Right cardiac atrium (tissue), 5 donors: ENCODE results near the gene TNFRSF25. TPM values are rescaled to one million over a fixed set of nuclear protein-coding genes. Genes with fewer than 3 reads are reported as not detected.

Source experiments
- ATAC-seq, 2 donors: fragments of 200-7000 bp; cut with Tn5 transposase; one replicate each; pipeline versions ENCODE4 v1.8.0 to v1.9.1; 2020; ENCODE audit warnings: moderate library complexity in 2 of 2, mild to moderate bottlenecking in 1 of 2
- DNase-seq, 3 donors: peaks; one replicate each; pipeline ENCODE4 v3.0.0-alpha.2; 2020
- H3K27ac ChIP-seq: one replicate; pipeline ENCODE4 v1.5.1; 2013; ENCODE audit warnings: mild to moderate bottlenecking, low read length, control low read depth, moderate library complexity
- H3K27me3 ChIP-seq: one replicate; pipeline ENCODE4 v1.6.1; 2013; ENCODE audit not compliant: control insufficient read depth, insufficient read depth
- H3K4me1 ChIP-seq: one replicate; pipeline ENCODE4 v1.6.1; 2013; ENCODE audit warnings: low read length; ENCODE audit not compliant: control insufficient read depth, insufficient read depth
- H3K4me3 ChIP-seq: one replicate; pipeline ENCODE4 v1.5.1; 2013; ENCODE audit warnings: low read length, control low read depth
- H3K9me3 ChIP-seq: one replicate; pipeline ENCODE4 v1.6.1; 2013; ENCODE audit warnings: low read length; ENCODE audit not compliant: control insufficient read depth
- WGBS: extraction: QIAGEN DNeasy Blood & Tissue Kit; methylation state at CpG from one replicate; pipeline ENCODE4 v1.1.7; 2013; 5-methylcytosine and 5-hydroxymethylcytosine counted together
- intact Hi-C, 4 donors: fragments of 100-400 bp; cut with DNase I; formaldehyde crosslinking; loops; one replicate each; pipeline versions ENCODE4 v1.11.0 to v1.14.0; 2022 to 2023
- polyA plus RNA-seq: library from polyadenylated mRNA; stranded (reverse); fragments of 200-250 nt; gene quantifications from one replicate; pipeline ENCODE4 v1.2.3, GENCODE V29; 2013
- total RNA-seq, 4 donors: library from RNA; stranded (reverse); fragmentation: NEBNext Ultra II Directional; extraction: Animal tissue kit (Norgen Biotek cat#: 25700); gene quantifications; one replicate each; pipeline ENCODE4 v1.2.1, GENCODE V29; 2021
- donor health status: healthy with polysubstance abuse.
- donor health status: DM: no; HTN: yes; CAD: no.
- donor health status: DM: no; HTN: no; CAD: no.
- donor health status: DM: no; HTN: yes; CAD: no; lungs with severe emphysema.
- donor health status: DM: yes; HTN: yes; CAD: no.

Gene TNFRSF25
- total and polyA plus RNA-seq, 5 donors = 4.4 to 6.6 (median 5.7) TPM

GRCh38 chr1:6501279-6501813 is 35.4 kb upstream of the TNFRSF25 start:
- Histone ChIP-seq H3K4me3 (no peak overlapping the region), H3K27ac (no peak overlapping the region), H3K4me1 (peaks cover 5% of the 10 kb centered on the region), H3K9me3 (no peaks in the 10 kb centered on the region), H3K27me3 (no peaks in the 10 kb centered on the region)
- ATAC-seq (no peak), DNase-seq (no peak)
- intact Hi-C loops = no loop called here
- 70% methylated on average over 10 of the region's 10 CpGs for WGBS

DNA sequence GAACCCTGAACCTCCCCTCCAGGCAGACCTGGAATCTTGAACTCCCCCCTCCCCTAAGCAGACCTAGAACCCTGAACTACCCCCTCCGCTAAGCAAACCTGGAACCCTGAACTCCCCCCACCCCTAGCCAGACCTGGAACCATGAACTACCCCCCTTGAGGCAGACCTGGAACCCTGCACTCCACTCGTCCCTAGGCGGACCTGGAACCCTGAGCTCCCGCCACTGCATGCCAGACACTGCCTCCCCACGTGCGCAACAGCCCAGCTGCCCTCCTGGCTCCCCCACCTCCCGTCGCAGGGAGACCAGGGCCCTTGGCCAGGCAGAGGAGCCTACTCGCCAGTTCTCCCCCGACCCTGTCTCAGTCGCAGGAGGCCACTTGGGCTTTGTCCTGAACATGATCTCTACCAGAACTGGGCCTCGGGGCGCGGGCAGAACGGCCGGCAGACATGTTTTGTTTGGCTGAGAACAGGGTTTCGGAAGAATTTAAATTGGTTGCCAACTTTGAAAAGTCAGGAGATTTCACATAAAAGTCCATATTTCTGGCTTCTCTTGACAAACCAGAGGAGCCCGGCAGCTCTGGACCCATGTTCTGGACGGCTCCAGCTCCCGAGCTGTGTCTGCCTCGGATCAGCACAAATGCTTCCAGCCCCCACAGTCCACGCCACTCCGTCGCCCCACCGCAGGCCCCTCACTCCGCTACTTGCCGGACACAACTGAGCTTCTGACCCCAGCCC is 34.7 kb upstream of the TNFRSF25 start:
- peaks cover 5% of the 10 kb centered on the region for H3K4me1 ChIP-seq
- H3K9me3 ChIP-seq = no peaks in the 10 kb centered on the region
- 62% methylated on average over 27 of the region's 27 CpGs for WGBS
- DNase-seq (peak; percentile 60 to 90 (median 89)), ATAC-seq (peak; percentile 28 to 38)
- no peak overlapping the region for H3K27ac ChIP-seq
- intact Hi-C loops = no loop called here
- no peaks in the 10 kb centered on the region for H3K27me3 ChIP-seq
- no peak overlapping the region for H3K4me3 ChIP-seq

DNA sequence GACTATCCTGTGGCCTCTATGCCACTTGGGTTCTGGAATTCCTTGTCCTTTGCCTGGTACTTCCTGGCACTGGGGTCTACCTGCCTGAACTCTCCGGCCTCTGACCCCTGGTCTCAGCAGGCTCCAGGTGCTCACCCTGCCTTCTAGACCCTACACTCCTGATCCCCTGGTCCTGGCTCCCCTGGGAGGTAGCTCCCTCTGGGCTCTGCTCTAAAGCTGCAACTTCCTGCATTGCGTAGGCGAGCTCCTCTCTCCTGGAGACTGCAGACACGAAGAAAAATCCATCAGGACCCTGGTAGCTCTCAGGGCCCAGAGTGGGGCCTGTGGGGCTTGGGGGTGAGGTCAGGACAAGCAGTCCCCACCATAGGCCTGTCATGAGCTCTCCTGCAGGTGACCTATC is 33.3 kb upstream of the TNFRSF25 start:
- Histone ChIP-seq H3K27ac (no peak overlapping the region), H3K4me1 (peaks cover 5% of the 10 kb centered on the region), H3K9me3 (no peaks in the 10 kb centered on the region), H3K27me3 (no peaks in the 10 kb centered on the region), H3K4me3 (no peak overlapping the region)
- DNase-seq (no peak), ATAC-seq (no peak)
- WGBS = 81% methylated on average over 4 of the region's 4 CpGs
- intact Hi-C loops = no loop called here

- Histone ChIP-seq H3K27me3 (no peaks in the 10 kb centered on the region), H3K27ac (no peak overlapping the region), H3K4me1 (peaks cover 5% of the 10 kb centered on the region), H3K9me3 (no peaks in the 10 kb centered on the region), H3K4me3 (no peak overlapping the region)
- ATAC-seq = peak in 1 of 2 donors; percentile 1
- intact Hi-C loops = no loop called here
- WGBS = 61% methylated on average over 13 of the region's 13 CpGs
- DNase-seq = no peak
Observed at GRCh38 chr1:6498576-6499111, 32.7 kb upstream of the TNFRSF25 start.

DNA sequence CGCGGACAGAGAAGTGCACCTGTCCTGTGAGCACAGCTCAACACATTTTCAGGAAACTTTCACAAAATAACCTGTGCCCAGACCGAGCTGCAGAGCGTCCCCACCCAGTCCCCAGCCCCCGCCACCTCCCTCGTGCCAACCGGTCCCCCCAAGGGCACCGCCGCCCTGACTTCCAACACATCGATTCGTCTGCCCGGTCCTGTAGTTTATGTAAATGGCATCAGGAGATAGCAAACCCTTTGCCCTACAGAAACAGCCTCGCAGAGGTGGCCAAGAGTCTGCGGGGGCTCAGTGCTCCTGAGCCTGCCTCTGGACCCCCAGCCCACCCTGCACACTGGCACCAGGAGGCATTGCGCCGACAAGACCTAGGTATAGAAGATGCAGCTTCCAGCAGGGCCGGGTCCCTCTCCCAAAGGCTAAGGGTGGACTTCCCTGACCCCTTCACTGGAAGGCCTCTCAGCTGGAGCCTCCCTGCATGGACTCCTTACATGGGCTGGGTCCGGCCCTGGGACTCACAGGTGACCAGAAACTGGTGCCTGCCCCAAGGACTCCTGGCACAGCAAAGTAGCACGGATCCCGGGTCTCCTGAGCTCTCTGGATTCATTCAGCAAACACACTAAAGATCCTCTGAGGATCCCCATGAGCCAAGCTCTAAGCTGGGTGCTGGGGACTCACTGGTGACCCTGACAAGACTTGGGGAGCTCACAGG is 32.0 kb upstream of the TNFRSF25 start:
- intact Hi-C loops = no loop called here
- no peaks in the 10 kb centered on the region for H3K27me3 ChIP-seq
- WGBS = 48% methylated on average over 20 of the region's 20 CpGs
- H3K4me1 ChIP-seq = peaks cover 5% of the 10 kb centered on the region
- H3K27ac ChIP-seq = no peak overlapping the region
- peak overlapping the region; percentile 81 for H3K4me3 ChIP-seq
- ATAC-seq (no peak), DNase-seq (no peak)
- no peaks in the 10 kb centered on the region for H3K9me3 ChIP-seq

DNA sequence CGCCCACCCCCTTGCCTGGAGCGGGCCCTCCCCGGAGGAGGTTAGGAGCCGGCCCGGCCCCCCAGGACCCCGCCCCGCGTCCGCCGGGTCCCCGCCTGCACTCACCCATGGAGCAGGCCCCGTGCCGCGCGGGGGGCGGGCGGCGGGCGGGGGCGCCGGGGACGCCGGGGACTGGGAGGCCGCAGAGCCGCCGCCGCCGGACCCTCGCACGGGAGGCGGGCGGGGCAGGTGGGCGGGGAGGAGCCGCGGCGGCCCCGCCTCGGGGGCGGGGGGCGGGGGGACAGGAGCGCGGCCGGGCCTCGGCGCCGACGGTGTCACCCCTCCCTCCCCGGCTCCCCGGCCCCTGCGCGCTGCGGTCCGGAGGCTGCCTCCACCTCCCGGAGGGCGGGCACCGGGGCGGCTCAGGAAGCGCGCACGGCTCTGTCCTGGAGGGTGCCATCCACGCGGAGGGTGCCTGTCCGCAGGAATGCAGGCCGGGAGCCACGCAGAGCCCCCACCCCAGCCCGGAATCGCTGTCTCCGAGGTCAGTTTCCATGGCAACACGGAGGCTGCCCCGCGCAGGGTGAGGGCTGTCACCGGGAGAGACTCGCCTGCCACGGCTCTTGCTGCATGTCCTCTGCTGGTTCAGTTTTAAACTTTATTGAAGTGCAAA is 31.4 kb upstream of the TNFRSF25 start:
- peak; percentile 30 to 41 for ATAC-seq
- peak overlapping the region; percentile 81 for H3K4me3 ChIP-seq
- under 1% methylated on average over 74 of the region's 74 CpGs for WGBS
- peak; percentile 52 to 86 (median 86) for DNase-seq
- no peak overlapping the region for H3K27ac ChIP-seq
- H3K27me3 ChIP-seq = no peaks in the 10 kb centered on the region
- peaks cover 5% of the 10 kb centered on the region for H3K4me1 ChIP-seq
- no peaks in the 10 kb centered on the region for H3K9me3 ChIP-seq
- intact Hi-C loops = no loop called here

DNA sequence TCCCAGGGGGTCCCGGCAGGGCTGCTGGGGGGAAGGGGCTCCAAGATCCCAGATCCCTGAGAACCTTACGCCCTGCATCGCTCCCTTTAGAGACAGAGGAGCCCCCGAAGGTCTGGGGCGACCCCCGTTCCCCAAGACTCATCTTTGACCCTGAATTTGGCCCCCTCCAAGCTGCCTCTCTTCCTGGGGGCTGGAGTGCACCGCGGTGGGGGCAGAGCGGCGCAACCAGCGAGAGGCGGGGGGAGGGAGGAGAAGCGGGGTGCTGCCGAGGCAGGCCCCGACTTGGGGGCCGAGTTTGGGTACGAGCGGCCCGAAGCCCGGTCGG is 30.9 kb upstream of the TNFRSF25 start:
- Histone ChIP-seq H3K27ac (no peak overlapping the region), H3K4me1 (peaks cover 5% of the 10 kb centered on the region), H3K4me3 (peak overlapping the region; percentile 81), H3K9me3 (no peaks in the 10 kb centered on the region), H3K27me3 (no peaks in the 10 kb centered on the region)
- no peak for ATAC-seq
- 6% methylated on average over 21 of the region's 21 CpGs for WGBS
- DNase-seq = no peak
- intact Hi-C loops = no loop called here

DNA sequence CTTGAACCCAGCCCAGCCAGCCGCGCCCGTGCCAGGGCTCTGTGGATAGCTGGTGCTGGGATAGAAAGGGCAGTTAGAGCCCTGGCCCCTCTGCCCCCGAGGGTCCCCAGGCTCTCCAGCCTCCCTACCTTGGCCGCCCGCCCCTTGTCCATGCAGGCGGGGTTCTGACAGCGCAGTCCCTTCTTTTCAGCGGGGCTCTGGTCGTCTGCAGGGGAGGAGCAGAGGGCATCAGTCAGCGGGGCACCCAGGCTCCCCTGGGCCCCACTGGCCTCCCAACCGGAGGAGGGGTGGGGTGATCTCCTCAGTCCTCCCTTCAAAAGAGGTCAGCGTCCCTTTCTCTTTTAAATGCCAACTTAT is 30.4 kb upstream of the TNFRSF25 start:
- Histone ChIP-seq H3K4me3 (peak overlapping the region; percentile 81), H3K27ac (no peak overlapping the region), H3K4me1 (peaks cover 2% of the 10 kb centered on the region), H3K27me3 (no peaks in the 10 kb centered on the region), H3K9me3 (no peaks in the 10 kb centered on the region)
- intact Hi-C loops = no loop called here
- 39% methylated on average over 13 of the region's 13 CpGs for WGBS
- ATAC-seq = no peak
- no peak for DNase-seq

DNA sequence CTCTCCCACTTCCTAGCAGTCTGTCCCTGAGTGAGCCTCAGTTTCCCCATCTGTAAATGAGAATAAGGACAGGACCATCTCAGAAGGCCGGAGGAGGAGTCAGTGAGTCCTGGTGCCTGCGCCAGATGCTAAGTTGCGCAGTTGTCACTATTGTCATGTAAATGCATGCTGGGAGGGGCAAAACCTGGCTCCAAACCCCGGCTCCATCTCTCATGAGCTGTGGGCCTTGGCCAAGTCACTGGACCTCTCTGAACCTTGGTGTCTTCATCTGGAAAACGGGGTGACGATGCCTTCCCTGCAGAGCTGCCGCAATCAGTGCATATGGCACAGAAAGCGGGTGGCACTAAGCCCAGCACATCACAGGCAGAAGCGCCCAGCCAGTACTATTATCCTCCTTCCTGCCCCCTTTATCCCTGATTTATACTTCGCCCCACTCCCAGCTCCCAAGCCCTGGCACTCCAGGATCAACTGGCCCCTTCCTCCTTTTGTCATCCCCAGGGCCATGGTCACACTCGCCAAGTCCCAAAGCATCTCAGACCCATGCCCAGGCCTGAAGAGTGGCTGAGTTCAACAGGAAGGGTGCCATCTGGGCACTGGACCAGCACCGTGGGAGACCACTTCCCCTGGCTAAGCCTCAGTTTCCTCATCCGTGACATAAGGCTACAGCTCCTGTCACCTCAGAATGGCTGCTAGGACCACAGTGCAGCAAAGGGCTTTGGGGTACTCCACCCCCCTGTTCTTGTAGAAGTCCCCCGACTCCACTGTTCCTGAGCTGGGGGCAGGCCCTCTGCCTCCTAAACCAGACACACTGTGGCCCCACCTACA is 29.8 kb upstream of the TNFRSF25 start:
- intact Hi-C loops = no loop called here
- H3K4me1 ChIP-seq = peaks cover 2% of the 10 kb centered on the region

GRCh38 chr1:6495041-6495441 is 29.1 kb upstream of the TNFRSF25 start:
- Histone ChIP-seq H3K27ac (no peak overlapping the region), H3K4me3 (no peak overlapping the region), H3K4me1 (peaks cover 2% of the 10 kb centered on the region), H3K9me3 (no peaks in the 10 kb centered on the region), H3K27me3 (no peaks in the 10 kb centered on the region)
- DNase-seq (no peak), ATAC-seq (no peak)
- intact Hi-C loops = no loop called here
- 59% methylated on average over 13 of the region's 13 CpGs for WGBS

More for the DNA sequence above, 29.8 kb upstream of the TNFRSF25 start:
- DNase-seq (no peak), ATAC-seq (no peak)
- no peaks in the 10 kb centered on the region for H3K9me3 ChIP-seq
- H3K27me3 ChIP-seq = no peaks in the 10 kb centered on the region
- H3K4me3 ChIP-seq = no peak overlapping the region
- H3K27ac ChIP-seq = no peak overlapping the region
- 83% methylated on average over 14 of the region's 14 CpGs for WGBS
